22Rv1 (cell line): ENCODE measurements around the gene DIP2C.

Experiments
- H3K27ac ChIP-seq: fragments of 450-650 bp; 2 replicates; pipeline ENCODE4 v1.5.1; 2017
- ZFX ChIP-seq: fragments of 450-650 bp; IDR thresholded peaks from 2 replicates; pipeline ENCODE4 v1.6.1; 2017; ENCODE audit warnings: antibody characterized with exemption, borderline replicate concordance
- TF ChIP-seq, protein P1 (sequence below): fragments of 450-650 bp; IDR thresholded peaks from 2 replicates; pipeline ENCODE4 v1.5.1; 2017; ENCODE audit warnings: mild to moderate bottlenecking

The DIP2C gene

GRCh38 chr10:673492-673891 lies 16.0 kb downstream of the DIP2C start:
- TF ChIP-seq, protein P1, sequence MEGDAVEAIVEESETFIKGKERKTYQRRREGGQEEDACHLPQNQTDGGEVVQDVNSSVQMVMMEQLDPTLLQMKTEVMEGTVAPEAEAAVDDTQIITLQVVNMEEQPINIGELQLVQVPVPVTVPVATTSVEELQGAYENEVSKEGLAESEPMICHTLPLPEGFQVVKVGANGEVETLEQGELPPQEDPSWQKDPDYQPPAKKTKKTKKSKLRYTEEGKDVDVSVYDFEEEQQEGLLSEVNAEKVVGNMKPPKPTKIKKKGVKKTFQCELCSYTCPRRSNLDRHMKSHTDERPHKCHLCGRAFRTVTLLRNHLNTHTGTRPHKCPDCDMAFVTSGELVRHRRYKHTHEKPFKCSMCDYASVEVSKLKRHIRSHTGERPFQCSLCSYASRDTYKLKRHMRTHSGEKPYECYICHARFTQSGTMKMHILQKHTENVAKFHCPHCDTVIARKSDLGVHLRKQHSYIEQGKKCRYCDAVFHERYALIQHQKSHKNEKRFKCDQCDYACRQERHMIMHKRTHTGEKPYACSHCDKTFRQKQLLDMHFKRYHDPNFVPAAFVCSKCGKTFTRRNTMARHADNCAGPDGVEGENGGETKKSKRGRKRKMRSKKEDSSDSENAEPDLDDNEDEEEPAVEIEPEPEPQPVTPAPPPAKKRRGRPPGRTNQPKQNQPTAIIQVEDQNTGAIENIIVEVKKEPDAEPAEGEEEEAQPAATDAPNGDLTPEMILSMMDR, result no peak
- TF ChIP-seq ZFX, result no peak
- H3K27ac ChIP-seq, result no peak overlapping the region

DNA sequence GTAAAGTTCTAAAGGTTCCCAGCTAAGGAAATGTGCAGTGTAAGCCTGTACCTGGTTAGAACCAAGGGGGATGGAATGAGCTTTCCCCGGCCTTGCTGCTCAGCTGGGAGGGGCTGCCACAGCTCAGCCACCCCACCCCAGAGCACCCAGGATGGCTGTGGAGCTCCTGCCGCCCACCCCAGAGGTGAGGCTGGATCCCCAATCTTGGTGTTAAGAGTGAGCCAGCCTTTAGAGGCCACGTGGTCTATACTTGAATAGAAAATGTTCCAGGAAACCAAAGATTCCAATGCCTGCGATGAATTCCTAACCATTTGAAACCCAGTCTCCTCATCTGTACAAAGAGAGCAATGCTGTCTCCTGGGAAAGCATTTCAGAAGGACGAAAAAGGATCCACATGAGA lies 16.5 kb downstream of the DIP2C start:
- H3K27ac ChIP-seq, result no peak overlapping the region
- TF ChIP-seq, protein P1, result no peak
- TF ChIP-seq ZFX, result no peak

- no peak for TF ChIP-seq ZFX
- TF ChIP-seq, protein P1, result no peak
- no peak overlapping the region for H3K27ac ChIP-seq
These were observed 17.3 kb downstream of the DIP2C start for GRCh38 chr10:672203-672602.

DNA sequence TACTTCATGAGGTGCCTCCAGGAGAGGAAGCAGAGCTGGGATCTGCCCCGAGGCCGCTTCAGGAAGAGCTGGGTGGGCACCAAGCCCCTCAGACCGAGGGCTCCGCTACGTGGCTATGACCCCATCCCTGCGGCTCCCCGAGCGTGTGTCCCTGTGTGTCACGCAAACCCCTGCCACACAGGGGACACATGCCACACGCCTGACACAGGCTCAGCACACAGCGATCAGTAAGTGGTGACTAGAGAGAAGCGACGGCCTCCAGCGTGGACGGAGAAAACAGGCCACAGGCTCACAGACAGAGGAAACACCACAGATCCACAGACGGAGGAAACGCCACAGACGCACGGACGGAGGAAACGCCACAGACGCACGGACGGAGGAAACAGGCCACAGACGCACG lies 18.5 kb downstream of the DIP2C start:
- TF ChIP-seq, protein P1, result no peak
- TF ChIP-seq ZFX, result no peak

DNA sequence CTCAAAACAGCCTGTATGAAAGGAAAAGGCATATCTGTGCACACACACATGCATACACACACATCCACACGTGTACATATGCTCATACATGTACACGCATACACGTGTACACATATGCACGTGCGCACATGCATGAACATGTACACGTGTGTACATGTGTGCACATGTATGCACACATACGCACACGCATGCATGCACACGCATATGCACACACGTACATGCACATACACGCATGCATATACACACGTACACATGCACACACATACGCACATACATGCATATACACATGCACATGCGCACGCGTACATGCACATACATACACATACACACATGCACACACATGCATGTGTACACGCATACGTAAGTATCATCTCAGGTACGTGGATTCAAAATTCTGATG lies 19.4 kb downstream of the DIP2C start:
- TF ChIP-seq, protein P1, result no peak
- TF ChIP-seq ZFX, result no peak
- H3K27ac ChIP-seq, result no peak overlapping the region

More for the DNA sequence above, 18.5 kb downstream of the DIP2C start:
- H3K27ac ChIP-seq, result no peak overlapping the region

GRCh38 chr10:668786-669485 lies 20.5 kb downstream of the DIP2C start:
- no peak for TF ChIP-seq ZFX
- TF ChIP-seq, protein P1, result no peak

DNA sequence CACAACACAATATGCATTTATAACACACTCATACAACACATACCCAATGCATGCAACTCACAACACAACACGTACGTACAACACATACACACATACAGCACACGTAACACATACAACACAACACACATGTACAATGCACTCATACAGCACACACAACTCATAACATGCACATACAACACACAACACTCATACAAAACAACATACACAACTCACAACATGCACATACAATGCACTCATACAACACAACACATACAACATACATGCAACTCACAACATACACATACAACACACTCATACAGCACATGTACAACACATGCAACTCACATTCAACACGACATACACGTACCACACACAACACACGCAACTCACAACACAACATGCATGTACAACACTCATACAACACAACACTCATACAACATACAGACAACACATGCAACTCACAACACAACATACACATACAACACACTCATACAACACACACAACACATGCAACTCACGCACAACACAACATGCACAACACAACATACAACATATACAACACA lies 21.8 kb downstream of the DIP2C start:
- TF ChIP-seq, protein P1, result no peak
- TF ChIP-seq ZFX, result no peak

More at GRCh38 chr10:668786-669485, 20.5 kb downstream of the DIP2C start:
- no peak overlapping the region for H3K27ac ChIP-seq

More for the DNA sequence above, 21.8 kb downstream of the DIP2C start:
- H3K27ac ChIP-seq, result no peak overlapping the region
